SK-N-SH (cell line): ENCODE measurements around the gene SEC31B. TPM values are rescaled to one million over a fixed set of nuclear protein-coding genes. Genes with fewer than 3 reads are reported as not detected.

Experiments
- CTCF ChIA-PET: fragments of 300-600, 350-600 bp; formaldehyde crosslinking; extraction: SDS; loops from one replicate; lab custom pipeline; 2021; lab: Yijun Ruan, JAX
- POLR2A ChIA-PET: fragments of 350-600 bp; sonication (Branson Sonifier 250); formaldehyde crosslinking; extraction: SDS; loops from one replicate; lab custom pipeline; 2020; ENCODE audit warnings: antibody characterized with exemption, inconsistent platforms; lab: Yijun Ruan, JAX
- DNase-seq: peaks from one replicate; pipeline ENCODE4 v3.0.0; 2012
- H2AFZ ChIP-seq: fragments of 200-600 bp; sonication (generic); 2 replicates; pipeline ENCODE4 v1.8.1; 2016; ENCODE audit warnings: antibody characterized with exemption, mild to moderate bottlenecking, low read depth
- H3F3A ChIP-seq: fragments of 200-600 bp; sonication (generic); replicated peaks from 2 replicates; pipeline ENCODE3; 2016; ENCODE audit warnings: antibody characterized with exemption, mild to moderate bottlenecking; ENCODE audit not compliant: insufficient read depth
- H3K27ac ChIP-seq, 2 experiments: fragments of 200-500 bp in 1 of 2; fragments of 200-600 bp in 1 of 2; sonication (Bioruptor generic) in 1 of 2; sonication (generic), shearing (Covaris generic) in 1 of 2; 2 replicates each; pipeline versions ENCODE4 v1.5.1 to v1.6.1; 2014 to 2016; ENCODE audit warnings: low read depth in 2 of 2, inconsistent platforms in 1 of 2, low read length in 1 of 2, mild to moderate bottlenecking in 1 of 2, mixed read lengths in 1 of 2
- H3K27me3 ChIP-seq: fragments of 200-600 bp; sonication (generic), shearing (Covaris generic); 2 replicates; pipeline ENCODE4 v1.6.1; 2016; ENCODE audit warnings: mixed run types; ENCODE audit not compliant: insufficient read depth
- H3K36me3 ChIP-seq, 2 experiments: fragments of 200-500 bp in 1 of 2; fragments of 200-600 bp in 1 of 2; sonication (Bioruptor generic) in 1 of 2; sonication (generic) in 1 of 2; replicated peaks in 1 of 2; 2 replicates each; pipeline versions ENCODE3 to v1.5.1; 2014 to 2016; ENCODE audit warnings: low read length in 1 of 2, mild to moderate bottlenecking in 1 of 2; ENCODE audit not compliant: insufficient read depth in 2 of 2, control insufficient read depth in 1 of 2
- H3K4me1 ChIP-seq, 2 experiments: fragments of 200-500 bp in 1 of 2; fragments of 200-600 bp in 1 of 2; sonication (Bioruptor generic) in 1 of 2; sonication (generic), shearing (Covaris generic) in 1 of 2; 2 replicates each; pipeline versions ENCODE4 v1.5.1 to v1.6.1; 2014 to 2016; ENCODE audit warnings: low read depth in 1 of 2, low read length in 1 of 2, mixed run types in 1 of 2; ENCODE audit not compliant: insufficient read depth in 2 of 2, control insufficient read depth in 1 of 2
- H3K4me2 ChIP-seq: fragments of 200-600 bp; sonication (generic), shearing (Covaris generic); 2 replicates; pipeline ENCODE4 v1.6.1; 2017; ENCODE audit warnings: mixed run types
- H3K4me3 ChIP-seq, 2 experiments: fragments of 200-500 bp in 1 of 2; fragments of 200-600 bp in 1 of 2; sonication (Bioruptor generic) in 1 of 2; sonication (generic), shearing (Covaris generic) in 1 of 2; 2 replicates each; pipeline versions ENCODE4 v1.5.1 to v1.8.1; 2014 to 2016; ENCODE audit warnings: low read depth in 2 of 2, inconsistent platforms in 1 of 2, low read length in 1 of 2, mild to moderate bottlenecking in 1 of 2, mixed read lengths in 1 of 2, moderate library complexity in 1 of 2
- H3K79me2 ChIP-seq: fragments of 200-600 bp; sonication (generic); 2 replicates; pipeline ENCODE4 v1.8.1; 2017; ENCODE audit warnings: mild to moderate bottlenecking; ENCODE audit not compliant: insufficient read depth
- H3K9ac ChIP-seq: fragments of 200-600 bp; sonication (generic); 2 replicates; pipeline ENCODE4 v1.6.1; 2017; ENCODE audit warnings: mixed run types
- H3K9me2 ChIP-seq: fragments of 200-600 bp; sonication (generic); 2 replicates; pipeline ENCODE4 v1.6.1; 2017; ENCODE audit warnings: mixed run types
- H3K9me3 ChIP-seq: fragments of 200-600 bp; sonication (generic); 2 replicates; pipeline ENCODE4 v1.6.1; 2017; ENCODE audit warnings: mixed run types, mild to moderate bottlenecking, moderate library complexity
- H4K20me1 ChIP-seq: fragments of 200-600 bp; sonication (generic); 2 replicates; pipeline ENCODE4 v1.6.1; 2017; ENCODE audit warnings: mild to moderate bottlenecking, mixed run types; ENCODE audit not compliant: insufficient read depth
- CTCF ChIP-seq: fragments of 200-600 bp; sonication (generic); IDR thresholded peaks from 2 replicates; pipeline ENCODE4 v1.6.1; 2017; ENCODE audit warnings: antibody characterized with exemption, mild to moderate bottlenecking, moderate library complexity
- ELF1 ChIP-seq: IDR thresholded peaks from 2 replicates; pipeline ENCODE4 v1.4.0; 2012
- EZH2phosphoT487 ChIP-seq: fragments of 200-600 bp; sonication (generic); IDR thresholded peaks from 2 replicates; pipeline ENCODE4 v1.6.1; 2017; ENCODE audit warnings: low read depth, mixed run types, mild to moderate bottlenecking, antibody characterized with exemption, moderate library complexity, borderline replicate concordance
- FOXM1 ChIP-seq: IDR thresholded peaks from 2 replicates; pipeline ENCODE4 v1.4.0; 2012; ENCODE audit warnings: low read depth, mild to moderate bottlenecking
- GABPA ChIP-seq: IDR thresholded peaks from 2 replicates; pipeline ENCODE4 v1.4.0; 2012; ENCODE audit warnings: low read depth, mild to moderate bottlenecking
- JUND ChIP-seq: IDR thresholded peaks from 2 replicates; pipeline ENCODE4 v1.4.0; 2012
- MAX ChIP-seq: IDR thresholded peaks from 2 replicates; pipeline ENCODE4 v1.4.0; 2012; ENCODE audit warnings: low read depth
- NRF1 ChIP-seq: IDR thresholded peaks from 2 replicates; pipeline ENCODE4 v1.6.1; 2012; ENCODE audit warnings: low read depth, mild to moderate bottlenecking, low read length
- POLR2AphosphoS5 ChIP-seq: IDR thresholded peaks from 2 replicates; pipeline ENCODE4 v1.6.1; 2012; ENCODE audit warnings: low read depth, low read length
- RAD21 ChIP-seq: IDR thresholded peaks from 2 replicates; pipeline ENCODE4 v1.6.1; 2012; ENCODE audit warnings: mild to moderate bottlenecking, low read length
- TAF1 ChIP-seq: IDR thresholded peaks from 2 replicates; pipeline ENCODE4 v1.6.1; 2012; ENCODE audit warnings: low read depth, mild to moderate bottlenecking, low read length, moderate library complexity, borderline replicate concordance
- USF1 ChIP-seq: IDR thresholded peaks from 2 replicates; pipeline ENCODE4 v1.4.0; 2012; ENCODE audit warnings: low read depth, borderline replicate concordance
- YY1 ChIP-seq: IDR thresholded peaks from 2 replicates; pipeline ENCODE4 v1.4.0; 2012; ENCODE audit warnings: low read depth, mild to moderate bottlenecking
- WGBS: methylation state at CpG from one replicate; pipeline ENCODE4 v1.1.6; 2017; ENCODE audit warnings: low lambda C conversion rate; 5-methylcytosine and 5-hydroxymethylcytosine counted together
- polyA plus RNA-seq, 3 experiments: library from polyadenylated mRNA; depleted of rRNA; stranded (reverse); fragments of >200 nt; gene quantifications; 2 replicates each; pipeline ENCODE4 v1.2.3, GENCODE V29; 2012

SEC31B gene
- 8.8 and 15.5 TPM in 2 replicates for polyA plus RNA-seq (2012; rRNA removed)
- polyA plus RNA-seq (2012; cell fraction: cytosol; rRNA removed): 1.3 and 1.4 TPM in 2 replicates
- 99.1 and 129 TPM in 2 replicates for polyA plus RNA-seq (2012; cell fraction: nucleus; rRNA removed)

- Histone ChIP-seq H3K4me2 (peak within 1 kb of the TSS; percentile 21), H3K9ac (no peak within 1 kb of the TSS), H3K9me2 (no peaks in the 10 kb centered on the region), H3K9me3 (no peaks in the 10 kb centered on the region), H2AFZ (no peak within 1 kb of the TSS), H3K4me3 (peak within 1 kb of the TSS in 1 of 2 experiments; percentile 30; a peak in 3 of 4 replicates), H3K27me3 (no peaks in the 10 kb centered on the region), H3K36me3 (peaks cover 0 to 11% of the 10 kb centered on the region in 2 experiments), H3K79me2 (no peaks in the 10 kb centered on the region), H3F3A (peaks cover 17% of the 10 kb centered on the region), H3K4me1 (peaks cover 5 to 8% of the 10 kb centered on the region in 2 experiments; a peak in 3 of 4 replicates), H4K20me1 (no peaks in the 10 kb centered on the region), H3K27ac (no peak within 1 kb of the TSS)
- ChIA-PET CTCF (interaction anchor here (0.6 to 8.4 kb wide), 62 partner anchors 9 to 674 kb away, joined by 3 to 126 read pairs (median 5); partner anchors contain the start of genes HIF1AN, NDUFB8, PKD2L1 and SCD), POLR2A (interaction anchor here (1.1 to 1.3 kb wide), 3 partner anchors 37 to 172 kb away, joined by 3 to 7 read pairs (median 3); partner anchors contain the start of gene SCD)
- TF ChIP-seq RAD21: peak; percentile 44
- TF ChIP-seq POLR2AphosphoS5: no peak
- WGBS: 45% methylated on average over 25 of the region's 72 CpGs
- DNase-seq: peak; percentile 85
Observed at GRCh38 chr10:100519311-100520051, at the start of gene SEC31B. Gene SEC31B (minus strand): TSS chr10:100519861. CDS start chr10:100516952, 2,909 bp downstream.

GRCh38 chr10:100568912-100569311 lies 49.3 kb upstream of the SEC31B start:
- 86% methylated on average over 3 of the region's 3 CpGs for WGBS
- POLR2A ChIA-PET: no interaction called here
- Histone ChIP-seq H3K9me3 (no peaks in the 10 kb centered on the region), H3F3A (no peaks in the 10 kb centered on the region), H3K36me3 (no peaks in the 10 kb centered on the region), H3K27me3 (peaks cover 2% of the 10 kb centered on the region; the same call in 1 of the 2 replicates), H4K20me1 (no peaks in the 10 kb centered on the region), H3K4me3 (no peak overlapping the region), H3K27ac (no peak overlapping the region), H3K4me2 (no peak overlapping the region), H3K9ac (no peak overlapping the region), H3K4me1 (no peaks in the 10 kb centered on the region), H2AFZ (no peak overlapping the region), H3K9me2 (no peaks in the 10 kb centered on the region), H3K79me2 (no peaks in the 10 kb centered on the region)
- DNase-seq: peak; percentile 14
- TF ChIP-seq CTCF (no peak), YY1 (no peak), JUND (no peak), POLR2AphosphoS5 (no peak), USF1 (no peak), GABPA (no peak), EZH2phosphoT487 (no peak), ELF1 (no peak), MAX (no peak), TAF1 (no peak), FOXM1 (no peak), NRF1 (no peak)
- CTCF ChIA-PET: interaction anchor here (1.0 to 11.5 kb wide), 5 partner anchors 60 to 310 kb away, joined by 3 to 262 read pairs (median 6); partner anchors contain the start of gene PAX2
